Breast epithelium (tissue), 3 donors: ENCODE data around the gene GPR17.

Experiments
- CTCF ChIP-seq, 3 donors: fragments of 450-650 bp; IDR thresholded peaks; one replicate each; pipeline ENCODE4 v1.5.1; 2016 to 2017; ENCODE audit warnings: antibody characterized with exemption in 3 of 3, mild to moderate bottlenecking in 3 of 3, moderate library complexity in 3 of 3
- POLR2A ChIP-seq: fragments of 450-650 bp; IDR thresholded peaks from one replicate; pipeline ENCODE4 v1.6.1; 2016; ENCODE audit warnings: antibody characterized with exemption, mild to moderate bottlenecking, moderate library complexity
- POLR2AphosphoS5 ChIP-seq, 3 donors: sonication (generic); formaldehyde crosslinking; IDR thresholded peaks; one replicate each; pipeline ENCODE4 v1.6.1; 2017; ENCODE audit warnings: antibody characterized with exemption in 3 of 3

DNA sequence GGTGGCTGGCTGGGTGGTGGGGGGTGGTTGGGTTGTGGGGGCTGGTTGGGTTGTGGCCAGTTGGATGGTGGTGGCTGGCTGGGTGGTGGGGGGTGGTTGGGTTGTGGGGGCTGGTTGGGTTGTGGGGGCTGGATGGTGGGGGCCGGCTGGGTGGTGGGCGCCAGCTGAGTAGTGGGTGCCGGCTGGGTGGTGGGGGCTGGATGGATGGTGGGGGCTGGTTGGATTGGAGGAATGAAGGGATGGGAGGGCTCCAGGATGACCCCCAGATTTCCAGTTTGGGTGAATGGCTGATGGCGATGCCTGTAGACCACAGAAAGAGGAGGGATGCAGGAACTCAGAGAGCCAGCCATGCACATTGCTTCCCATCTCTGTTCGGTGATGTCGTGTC, 26.8 kb upstream of the GPR17 start:
- TF ChIP-seq CTCF (IDR thresholded peaks at IDR 0.05) (no peak), POLR2A (no peak), POLR2AphosphoS5 (IDR thresholded peaks at IDR 0.05) (no peak)
